ENCODE measurements around the gene CYBA.

CYBA gene

DNA sequence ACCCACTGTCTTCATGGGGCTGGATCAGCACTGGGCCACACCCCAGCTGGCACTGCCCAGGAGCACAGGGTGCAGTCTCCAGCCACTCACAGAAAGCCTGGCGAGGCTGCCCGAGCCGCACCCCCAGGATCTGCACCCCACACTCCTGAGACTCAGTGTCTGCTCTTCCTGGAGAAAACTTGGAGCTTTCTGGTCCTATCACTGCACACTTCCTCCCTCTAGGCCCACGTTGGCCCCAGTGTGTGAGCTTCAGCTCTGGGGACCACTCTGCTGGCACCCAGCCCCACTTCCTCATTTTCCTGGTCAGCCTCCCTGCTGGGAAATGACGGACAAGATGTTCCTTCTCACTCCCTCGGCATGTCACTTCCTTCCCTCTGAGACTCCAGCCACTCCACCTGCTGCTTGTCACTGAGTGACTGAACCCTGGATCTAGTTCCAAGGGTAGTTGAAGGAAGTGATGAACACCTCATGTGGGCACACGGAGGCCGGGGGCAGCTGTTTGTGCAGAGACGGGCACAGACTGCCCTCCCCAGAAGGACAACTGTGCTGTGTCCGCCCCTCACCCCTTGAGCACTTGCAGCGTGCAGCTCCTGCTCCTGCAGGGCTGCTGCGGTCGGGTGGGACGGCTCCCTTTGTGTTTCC, 51.6 kb downstream of the CYBA start:
- TF ChIP-seq, protein P1, sequence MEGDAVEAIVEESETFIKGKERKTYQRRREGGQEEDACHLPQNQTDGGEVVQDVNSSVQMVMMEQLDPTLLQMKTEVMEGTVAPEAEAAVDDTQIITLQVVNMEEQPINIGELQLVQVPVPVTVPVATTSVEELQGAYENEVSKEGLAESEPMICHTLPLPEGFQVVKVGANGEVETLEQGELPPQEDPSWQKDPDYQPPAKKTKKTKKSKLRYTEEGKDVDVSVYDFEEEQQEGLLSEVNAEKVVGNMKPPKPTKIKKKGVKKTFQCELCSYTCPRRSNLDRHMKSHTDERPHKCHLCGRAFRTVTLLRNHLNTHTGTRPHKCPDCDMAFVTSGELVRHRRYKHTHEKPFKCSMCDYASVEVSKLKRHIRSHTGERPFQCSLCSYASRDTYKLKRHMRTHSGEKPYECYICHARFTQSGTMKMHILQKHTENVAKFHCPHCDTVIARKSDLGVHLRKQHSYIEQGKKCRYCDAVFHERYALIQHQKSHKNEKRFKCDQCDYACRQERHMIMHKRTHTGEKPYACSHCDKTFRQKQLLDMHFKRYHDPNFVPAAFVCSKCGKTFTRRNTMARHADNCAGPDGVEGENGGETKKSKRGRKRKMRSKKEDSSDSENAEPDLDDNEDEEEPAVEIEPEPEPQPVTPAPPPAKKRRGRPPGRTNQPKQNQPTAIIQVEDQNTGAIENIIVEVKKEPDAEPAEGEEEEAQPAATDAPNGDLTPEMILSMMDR (IDR thresholded peaks at IDR 0.05; ENCODE audit: insufficient read depth, low read length, poor library complexity, severe bottlenecking) = no peak
- peaks cover 29% of the 10 kb centered on the region for H3K36me3 ChIP-seq (ENCODE audit: control insufficient read depth, insufficient read depth, low read length)

DNA sequence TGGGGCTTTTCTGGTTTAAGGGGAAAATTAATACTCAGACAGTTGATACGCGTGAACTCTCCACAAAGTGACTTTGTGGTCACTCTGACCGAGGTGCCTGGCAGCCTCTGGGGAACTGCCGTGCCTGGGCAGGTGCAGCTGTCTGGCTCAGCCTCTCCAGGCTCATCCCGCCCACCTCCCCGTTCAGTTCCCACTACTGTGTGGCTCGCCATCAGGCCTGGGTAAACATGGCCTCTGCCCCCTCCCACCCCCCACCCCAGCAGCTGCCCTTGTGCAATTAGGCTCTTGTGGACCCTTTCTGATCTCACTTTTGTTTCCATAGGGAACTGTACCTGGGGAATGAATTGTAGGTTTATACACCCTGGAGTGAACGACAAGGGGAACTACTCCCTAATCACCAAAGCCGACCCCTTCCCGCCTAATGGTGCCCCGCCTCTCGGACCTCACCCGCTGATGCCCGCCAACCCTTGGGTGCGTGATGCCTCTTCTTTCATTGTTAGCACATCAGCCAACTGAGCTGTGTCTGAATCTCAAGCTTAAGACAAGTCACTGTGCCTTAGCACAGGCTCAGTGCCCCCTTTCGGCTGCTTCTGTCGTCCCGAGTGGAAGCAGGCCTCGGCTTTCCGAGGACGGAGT, 52.9 kb downstream of the CYBA start:
- H3K27me3 ChIP-seq (replicated peaks; ENCODE audit: control insufficient read depth, insufficient read depth, low read length) = no peaks in the 10 kb centered on the region
- TF ChIP-seq, protein P1 (IDR thresholded peaks at IDR 0.05; ENCODE audit: insufficient read depth, low read length, poor library complexity, severe bottlenecking) = no peak
- DNase-seq (ENCODE audit: extremely low read depth, insufficient read length) = no peak
- no peak overlapping the region for H3K4me3 ChIP-seq (replicated peaks; ENCODE audit: low read depth, low read length)
- peaks cover 29% of the 10 kb centered on the region for H3K36me3 ChIP-seq (ENCODE audit: control insufficient read depth, insufficient read depth, low read length)

More for the DNA sequence above, 51.6 kb downstream of the CYBA start:
- no peak overlapping the region for H3K4me3 ChIP-seq (replicated peaks; ENCODE audit: low read depth, low read length)
- DNase-seq (ENCODE audit: extremely low read depth, insufficient read length) = no peak
- H3K27me3 ChIP-seq (replicated peaks; ENCODE audit: control insufficient read depth, insufficient read depth, low read length) = no peaks in the 10 kb centered on the region

DNA sequence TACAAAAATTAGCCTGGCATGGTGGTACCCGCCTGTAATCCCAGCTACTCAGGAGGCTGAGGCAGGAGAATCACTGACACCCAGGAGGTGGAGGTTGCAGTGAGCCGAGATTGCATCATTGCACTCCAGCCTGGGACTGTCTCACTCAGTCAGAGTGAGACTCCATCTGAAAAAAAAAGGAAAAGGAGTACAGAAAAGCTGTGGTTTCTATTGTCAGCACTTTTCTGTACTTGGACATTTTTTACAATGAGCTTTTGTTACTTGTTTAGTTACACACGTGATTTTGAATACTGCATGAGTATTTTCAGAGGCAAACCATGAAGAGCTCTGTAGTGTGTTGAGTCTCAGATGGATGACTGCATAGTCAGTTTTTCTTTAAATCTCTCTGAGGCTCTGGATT, 54.4 kb downstream of the CYBA start:
- Histone ChIP-seq H3K27me3 (replicated peaks; ENCODE audit: control insufficient read depth, insufficient read depth, low read length) (no peaks in the 10 kb centered on the region), H3K36me3 (ENCODE audit: control insufficient read depth, insufficient read depth, low read length) (peaks cover 23% of the 10 kb centered on the region), H3K4me3 (replicated peaks; ENCODE audit: low read depth, low read length) (no peak overlapping the region)
- DNase-seq (ENCODE audit: extremely low read depth, insufficient read length) = no peak
- TF ChIP-seq, protein P1 (IDR thresholded peaks at IDR 0.05; ENCODE audit: insufficient read depth, low read length, poor library complexity, severe bottlenecking) = no peak

DNA sequence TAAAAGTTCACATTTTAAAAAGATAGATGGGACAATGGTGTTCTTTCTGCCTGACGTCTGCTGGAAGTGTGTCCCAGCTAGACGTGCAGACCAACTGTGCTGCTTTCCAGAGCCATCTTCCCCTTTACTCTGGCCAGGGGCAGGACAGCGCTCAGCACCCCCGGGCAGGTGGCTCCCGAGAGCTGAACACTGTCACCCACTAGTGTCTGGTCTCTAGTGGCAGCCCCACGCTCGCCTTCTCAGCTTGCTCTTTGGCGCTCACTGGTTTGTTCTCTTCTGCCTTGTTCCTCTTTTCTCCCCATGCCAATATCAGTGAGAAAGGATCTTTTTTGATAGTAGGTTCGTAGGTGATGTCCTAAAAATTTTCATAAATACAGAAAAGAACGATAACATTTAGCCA, 54.9 kb downstream of the CYBA start:
- Histone ChIP-seq H3K4me3 (replicated peaks; ENCODE audit: low read depth, low read length) (no peak overlapping the region), H3K27me3 (replicated peaks; ENCODE audit: control insufficient read depth, insufficient read depth, low read length) (no peaks in the 10 kb centered on the region), H3K36me3 (ENCODE audit: control insufficient read depth, insufficient read depth, low read length) (peaks cover 23% of the 10 kb centered on the region)
- TF ChIP-seq, protein P1 (IDR thresholded peaks at IDR 0.05; ENCODE audit: insufficient read depth, low read length, poor library complexity, severe bottlenecking) = no peak
- DNase-seq (ENCODE audit: extremely low read depth, insufficient read length) = no peak

DNA sequence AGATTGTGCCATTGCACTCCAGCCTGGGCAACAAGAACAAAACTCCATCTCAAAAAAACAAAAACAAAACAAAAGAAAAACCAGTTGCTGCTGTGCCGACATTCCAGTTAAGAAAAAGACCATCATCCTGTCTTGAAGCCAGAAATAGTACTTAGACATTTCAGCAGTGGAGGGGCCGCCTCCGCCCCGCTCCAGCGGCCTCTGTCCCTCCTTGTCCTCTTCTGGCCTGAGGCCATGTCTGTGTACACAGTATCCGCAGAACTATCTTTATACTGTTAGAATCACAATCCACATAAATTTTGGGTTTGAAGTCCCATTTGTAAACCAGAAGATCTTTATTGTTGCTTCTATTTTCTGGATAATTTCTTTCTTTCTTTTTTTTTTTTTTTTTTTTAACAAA, 55.8 kb downstream of the CYBA start:
- no peak for DNase-seq (ENCODE audit: extremely low read depth, insufficient read length)
- TF ChIP-seq, protein P1 (IDR thresholded peaks at IDR 0.05; ENCODE audit: insufficient read depth, low read length, poor library complexity, severe bottlenecking) = no peak
- Histone ChIP-seq H3K36me3 (ENCODE audit: control insufficient read depth, insufficient read depth, low read length) (peaks cover 20% of the 10 kb centered on the region), H3K27me3 (replicated peaks; ENCODE audit: control insufficient read depth, insufficient read depth, low read length) (no peaks in the 10 kb centered on the region), H3K4me3 (replicated peaks; ENCODE audit: low read depth, low read length) (no peak overlapping the region)
